Hepatocyte (in vitro differentiated cells): ENCODE data around the gene CAPNS2.

Experiments used
- CTCF ChIP-seq: fragments of 200-600 bp; sonication (generic); IDR thresholded peaks from 2 replicates; pipeline ENCODE4 v1.5.1; 2016; ENCODE audit warnings: antibody characterized with exemption, mild to moderate bottlenecking; ENCODE audit not compliant: poor library complexity
- EZH2 ChIP-seq: fragments of 200-600 bp; sonication (generic); IDR thresholded peaks from 2 replicates; pipeline ENCODE4 v1.6.1; 2016; ENCODE audit warnings: antibody characterized with exemption, mild to moderate bottlenecking, borderline replicate concordance

DNA sequence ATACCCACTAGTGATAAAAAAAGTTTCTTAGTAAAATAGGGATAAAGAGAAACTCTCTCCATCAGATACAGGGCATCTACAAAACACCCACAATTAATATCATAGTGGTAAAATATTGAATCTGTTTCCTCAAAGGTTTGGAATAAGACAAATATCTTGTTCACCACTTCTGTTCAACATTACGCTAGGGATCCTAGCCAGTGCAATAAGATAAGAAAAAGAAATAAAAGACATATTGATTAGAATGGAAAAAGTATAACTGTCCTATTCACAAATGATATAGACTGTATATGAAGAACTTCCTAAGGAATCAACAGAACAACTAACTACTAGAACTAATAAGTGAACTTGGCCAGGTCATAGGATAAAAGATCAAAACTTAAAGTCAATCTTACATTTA lies 44.7 kb upstream of the CAPNS2 start:
- TF ChIP-seq EZH2 = no peak
- no peak for TF ChIP-seq CTCF
